IMR-90 (cell line): Measurements from ENCODE around the gene SASH1. TPM values are rescaled to one million over a fixed set of nuclear protein-coding genes. Genes with fewer than 3 reads are reported as not detected.

ENCODE experiments used
- ATAC-seq: fragments of 200-7000 bp; cut with Tn5 transposase; 2 replicates; pipeline ENCODE4 v1.9.1; 2020; ENCODE audit warnings: low read depth, mild to moderate bottlenecking, moderate library complexity
- BruUV-seq: library from RNA; stranded (reverse); fragments of 400-500 nt; replicated peaks from 2 replicates; lab custom pipeline; 2021; lab: Mats Ljungman, UMichigan
- CTCF ChIA-PET: fragments of 300-600 bp; formaldehyde crosslinking; extraction: SDS; loops from one replicate; lab custom pipeline; 2021; ENCODE audit warnings: antibody characterized with exemption; lab: Yijun Ruan, JAX
- POLR2A ChIA-PET: fragments of 300-600 bp; sonication (Branson Sonifier 250); formaldehyde crosslinking; loops from one replicate; lab custom pipeline; 2022; ENCODE audit warnings: antibody characterized with exemption; ENCODE audit not compliant: unreplicated experiment; lab: Charles Lee
- DNase-seq: peaks from one replicate; pipeline ENCODE4 v3.0.0; 2013
- H2AFZ ChIP-seq: replicated peaks from 2 replicates; pipeline ENCODE3; 2013; ENCODE audit warnings: low read length, mild to moderate bottlenecking; ENCODE audit not compliant: poor library complexity
- H2AK5ac ChIP-seq: 2 replicates; pipeline ENCODE4 v1.6.1; 2013; ENCODE audit warnings: low read depth, low read length, inconsistent platforms
- H2AK9ac ChIP-seq: replicated peaks from 2 replicates; pipeline ENCODE3; 2013; ENCODE audit warnings: mild to moderate bottlenecking, low read depth, low read length, moderate library complexity; ENCODE audit not compliant: poor library complexity
- H2BK120ac ChIP-seq: 2 replicates; pipeline ENCODE4 v1.6.1; 2013; ENCODE audit warnings: low read depth, low read length, inconsistent platforms
- H2BK15ac ChIP-seq: 3 replicates; pipeline ENCODE4 v1.6.1; 2013; ENCODE audit warnings: low read depth, low read length, inconsistent platforms
- H2BK20ac ChIP-seq: 2 replicates; pipeline ENCODE4 v1.6.1; 2013; ENCODE audit warnings: low read depth, mild to moderate bottlenecking, inconsistent platforms, low read length, moderate library complexity
- H2BK5ac ChIP-seq: 2 replicates; pipeline ENCODE4 v1.6.1; 2013; ENCODE audit warnings: mild to moderate bottlenecking, low read depth, low read length, inconsistent platforms; ENCODE audit not compliant: poor library complexity, severe bottlenecking
- H3K14ac ChIP-seq: replicated peaks from 2 replicates; pipeline ENCODE4 v1.6.1; 2013; ENCODE audit warnings: low read depth, low read length, inconsistent platforms
- H3K18ac ChIP-seq: 2 replicates; pipeline ENCODE4 v1.6.1; 2013; ENCODE audit warnings: low read depth, low read length, control low read depth
- H3K23ac ChIP-seq: 2 replicates; pipeline ENCODE4 v1.6.1; 2013; ENCODE audit warnings: low read depth, low read length, inconsistent platforms
- H3K27ac ChIP-seq: 2 replicates; pipeline ENCODE4 v1.5.1; 2013; ENCODE audit warnings: mild to moderate bottlenecking, control low read depth, low read length; ENCODE audit not compliant: insufficient read depth
- H3K27me3 ChIP-seq: 2 replicates; pipeline ENCODE4 v1.6.1; 2013; ENCODE audit warnings: low read length; ENCODE audit not compliant: control insufficient read depth, insufficient read depth
- H3K36me3 ChIP-seq: 2 replicates; pipeline ENCODE4 v1.6.1; 2013; ENCODE audit warnings: low read length, mixed read lengths; ENCODE audit not compliant: control insufficient read depth, insufficient read depth
- H3K4ac ChIP-seq: 2 replicates; pipeline ENCODE4 v1.6.1; 2013; ENCODE audit warnings: low read depth, low read length, inconsistent platforms
- H3K4me1 ChIP-seq: 2 replicates; pipeline ENCODE4 v1.6.1; 2013; ENCODE audit warnings: low read length, mixed read lengths; ENCODE audit not compliant: control insufficient read depth, insufficient read depth
- H3K4me2 ChIP-seq: 2 replicates; pipeline ENCODE4 v1.6.1; 2013; ENCODE audit warnings: low read depth, mild to moderate bottlenecking, control low read depth, low read length, moderate library complexity
- H3K4me3 ChIP-seq: 2 replicates; pipeline ENCODE4 v1.5.1; 2013; ENCODE audit warnings: low read depth, mild to moderate bottlenecking, control low read depth, low read length, moderate library complexity; ENCODE audit not compliant: insufficient read depth
- H3K56ac ChIP-seq: 2 replicates; pipeline ENCODE4 v1.6.1; 2013; ENCODE audit warnings: low read length, inconsistent platforms; ENCODE audit not compliant: insufficient read depth; ENCODE audit errors: extremely low read depth
- H3K79me1 ChIP-seq, 2 experiments: 2 replicates each; pipeline ENCODE4 v1.6.1; 2013; ENCODE audit warnings: low read length in 2 of 2, inconsistent platforms in 1 of 2, low read depth in 1 of 2
- H3K9ac ChIP-seq: 2 replicates; pipeline ENCODE4 v1.6.1; 2013; ENCODE audit warnings: low read depth, low read length, control low read depth
- H3K9me1 ChIP-seq: 2 replicates; pipeline ENCODE4 v1.6.1; 2013; ENCODE audit warnings: low read length, inconsistent platforms; ENCODE audit not compliant: insufficient read depth
- H3K9me3 ChIP-seq: 2 replicates; pipeline ENCODE4 v1.6.1; 2013; ENCODE audit warnings: low read length; ENCODE audit not compliant: control insufficient read depth, insufficient read depth
- H4K20me1 ChIP-seq: 2 replicates; pipeline ENCODE4 v1.6.1; 2013; ENCODE audit warnings: low read length, inconsistent platforms; ENCODE audit not compliant: insufficient read depth
- H4K5ac ChIP-seq: 2 replicates; pipeline ENCODE4 v1.6.1; 2013; ENCODE audit warnings: mild to moderate bottlenecking, low read depth, low read length, control low read depth
- H4K8ac ChIP-seq, 2 experiments: 2 replicates each; pipeline ENCODE4 v1.6.1; 2013; ENCODE audit warnings: low read depth in 2 of 2, low read length in 2 of 2, control low read depth in 1 of 2, inconsistent platforms in 1 of 2
- H4K91ac ChIP-seq: 2 replicates; pipeline ENCODE4 v1.6.1; 2013; ENCODE audit warnings: low read depth, low read length, inconsistent platforms; ENCODE audit not compliant: insufficient read depth
- BHLHE40 ChIP-seq: fragments of 150-350 bp; IDR thresholded peaks from 2 replicates; pipeline ENCODE4 v1.6.1; 2016; ENCODE audit warnings: mild to moderate bottlenecking, low read depth, low read length
- CEBPB ChIP-seq: IDR thresholded peaks from 2 replicates; pipeline ENCODE4 v1.6.1; 2012; ENCODE audit warnings: low read depth, low read length, improper control_type of control experiment
- CHD1 ChIP-seq: IDR thresholded peaks from 2 replicates; pipeline ENCODE4 v1.6.1; 2012; ENCODE audit warnings: low read depth, low read length, improper control_type of control experiment
- CTCF ChIP-seq: conservative IDR thresholded peaks from 2 replicates; pipeline ENCODE4 v1.5.1; 2012; ENCODE audit warnings: mild to moderate bottlenecking, low read depth, low read length, improper control_type of control experiment
- ELK1 ChIP-seq: fragments of 150-350 bp; IDR thresholded peaks from 2 replicates; pipeline ENCODE4 v1.6.1; 2016; ENCODE audit warnings: low read depth, mild to moderate bottlenecking, low read length, moderate library complexity, borderline replicate concordance
- FOS ChIP-seq: fragments of 150-350 bp; IDR thresholded peaks from 2 replicates; pipeline ENCODE4 v1.6.1; 2016; ENCODE audit warnings: low read depth, low read length
- MAFK ChIP-seq: IDR thresholded peaks from 2 replicates; pipeline ENCODE4 v1.6.1; 2012; ENCODE audit warnings: low read depth, low read length, improper control_type of control experiment
- MAZ ChIP-seq: IDR thresholded peaks from 2 replicates; pipeline ENCODE4 v1.6.1; 2012; ENCODE audit warnings: low read depth, mild to moderate bottlenecking, low read length, improper control_type of control experiment, moderate library complexity, borderline replicate concordance
- MXI1 ChIP-seq: IDR thresholded peaks from 2 replicates; pipeline ENCODE4 v1.6.1; 2012; ENCODE audit warnings: low read depth, mild to moderate bottlenecking, low read length, moderate library complexity, borderline replicate concordance
- NFE2L2 ChIP-seq: fragments of 150-350 bp; IDR thresholded peaks from 2 replicates; pipeline ENCODE4 v1.6.1; 2016; ENCODE audit warnings: low read depth, mild to moderate bottlenecking, low read length
- RAD21 ChIP-seq: IDR thresholded peaks from 2 replicates; pipeline ENCODE4 v1.6.1; 2012; ENCODE audit warnings: low read length, improper control_type of control experiment
- RFX5 ChIP-seq: IDR thresholded peaks from 2 replicates; pipeline ENCODE4 v1.8.0; 2012; ENCODE audit warnings: low read depth, mild to moderate bottlenecking, low read length, moderate library complexity
- WGBS, 2 experiments: methylation state at CpG; one replicate each; pipeline versions ENCODE4 v1.1.5 to v1.1.7; 2013; ENCODE audit warnings: missing lambda C conversion rate in 2 of 2; ENCODE audit not compliant: insufficient read length in 1 of 2; ENCODE audit errors: extremely low coverage in 2 of 2; 5-methylcytosine and 5-hydroxymethylcytosine counted together
- dilution Hi-C: fragments of 300-500 bp; cut with HindIII; formaldehyde crosslinking; loops from one replicate; pipeline ENCODE4 v1.14.3; 2018; ENCODE audit warnings: low sequenced_read_pairs; ENCODE audit not compliant: unreplicated experiment
- in situ Hi-C: fragments of 300-500 bp; cut with MboI; formaldehyde crosslinking; loops from 3 replicates; pipeline ENCODE4 v1.14.3; 2019; ENCODE audit warnings: low sequenced_read_pairs, inconsistent platforms, mixed read lengths
- intact Hi-C: fragments of 100-400 bp; cut with micrococcal nuclease; formaldehyde crosslinking; loops from 2 replicates; pipeline ENCODE4 v1.10.0; 2022
- polyA plus RNA-seq, 3 experiments: library from polyadenylated mRNA; depleted of rRNA; stranded (reverse); fragments of >200 nt; gene quantifications; 2 replicates each; pipeline ENCODE4 v1.2.3, GENCODE V29; 2012; ENCODE audit warnings: low replicate concordance in 1 of 3
- total RNA-seq: library from RNA; depleted of rRNA; stranded (reverse); fragments of >200 nt; gene quantifications from 2 replicates; pipeline ENCODE4 v1.2.3, GENCODE V29; 2012

The SASH1 gene
- total and polyA plus RNA-seq, 2 of the 4 experiments (the other 2 are of a cell fraction): 11.6 to 16.5 TPM

- TF ChIP-seq NFE2L2 (no peak), BHLHE40 (no peak), MAFK (no peak)
These were observed 128.2 kb downstream of the SASH1 start (continued) for GRCh38 chr6:148470606-148471465.

- peak; percentile 52 for DNase-seq
- no peak overlapping the region for H2AFZ ChIP-seq
- no peak overlapping the region for H2AK9ac ChIP-seq
- no peak overlapping the region for H4K91ac ChIP-seq
- no peak overlapping the region; the same call in 2 of the 3 replicates for H2BK15ac ChIP-seq
- no peak overlapping the region for H3K27ac ChIP-seq
- no peak overlapping the region for H3K18ac ChIP-seq
- H3K4me3 ChIP-seq: no peak overlapping the region
- H4K5ac ChIP-seq: no peak overlapping the region
- no TSS peak for BruUV-seq
- H3K4me2 ChIP-seq: no peak overlapping the region
- H3K4me1 ChIP-seq: peaks cover 2% of the 10 kb centered on the region; the same call in 1 of the 2 replicates
- dilution Hi-C loops (no loop called here), in situ Hi-C loops (loop anchor here (5.0 kb wide), 1 partner anchor 294 kb away; no protein-coding TSS in a partner anchor), intact Hi-C loops (no loop called here)
- H3K27me3 ChIP-seq: no peaks in the 10 kb centered on the region
- no peak overlapping the region; the same call in 1 of the 2 replicates for H3K4ac ChIP-seq
- CTCF ChIA-PET: no interaction called here
- peak; percentile 64; the same call in 1 of the 2 replicates for ATAC-seq
- no peaks in the 10 kb centered on the region for H3K9me3 ChIP-seq
- no peak overlapping the region for H2BK5ac ChIP-seq
- H4K20me1 ChIP-seq: no peaks in the 10 kb centered on the region
- peak overlapping the region; percentile 30 for H2BK120ac ChIP-seq
- H3K9me1 ChIP-seq: peaks cover 12% of the 10 kb centered on the region; the same call in 1 of the 2 replicates
- peak overlapping the region in 1 of 2 experiments; percentile 8; a peak in 2 of 4 replicates for H4K8ac ChIP-seq
- no peak overlapping the region for H3K9ac ChIP-seq
- H3K14ac ChIP-seq: no peak overlapping the region; the same call in 1 of the 2 replicates
- peaks cover 3 to 32% of the 10 kb centered on the region in 2 experiments; a peak in 2 of 4 replicates for H3K79me1 ChIP-seq
- WGBS, 2 experiments: 43% methylated on average over 4 of the region's 9 CpGs; no CpG with 5 or more reads in 1 of the 2 experiments
- H3K23ac ChIP-seq: no peak overlapping the region
- peak overlapping the region; percentile 26; the same call in 1 of the 2 replicates for H2BK20ac ChIP-seq
- H3K56ac ChIP-seq: no peak overlapping the region
- H3K36me3 ChIP-seq: peaks cover 13% of the 10 kb centered on the region
- POLR2A ChIA-PET: no interaction called here
- no peak overlapping the region for H2AK5ac ChIP-seq
- TF ChIP-seq FOS: no peak
- TF ChIP-seq MAZ: no peak
- TF ChIP-seq RAD21: no peak
- no peak for TF ChIP-seq BHLHE40
- no peak for TF ChIP-seq ELK1
- no peak for TF ChIP-seq MXI1
- TF ChIP-seq CTCF: no peak
- TF ChIP-seq CEBPB: no peak
- no peak for TF ChIP-seq CHD1
- TF ChIP-seq RFX5: no peak
These were observed 129.1 kb downstream of the SASH1 start for GRCh38 chr6:148471624-148472159.
